ENCODE data around the gene CSNK1G1.
A peak's percentile ranks its signal among the peaks of the same experiment; 100 is the strongest.
"Not testable (repeated sequence)": the region's sequence is repeated elsewhere in the genome, so short reads cannot be mapped to it uniquely, and the experiment has no call there.

CSNK1G1 gene

DNA sequence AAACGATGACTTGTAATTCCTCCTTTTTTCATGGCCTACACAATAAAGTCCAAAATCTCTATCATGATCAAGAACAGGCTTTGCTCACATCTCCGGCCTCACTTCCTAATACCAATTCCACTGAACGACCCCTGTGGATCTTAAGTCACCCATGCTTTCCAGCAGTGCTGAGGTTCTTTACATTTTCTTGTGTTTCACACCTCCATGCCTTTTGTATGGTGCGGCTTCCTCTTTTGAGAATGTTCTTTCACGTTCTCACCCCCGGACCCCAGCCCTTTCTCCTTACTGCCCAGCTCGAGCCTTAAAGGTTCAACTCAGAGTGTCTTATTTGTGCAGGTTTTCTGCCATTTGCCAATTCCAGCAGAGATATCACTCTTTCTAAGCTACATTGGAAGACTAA is 70.1 kb downstream of the CSNK1G1 start:
- DNase-seq = no peak

- no peak for DNase-seq
Observed at GRCh38 chr15:64285150-64285549, 70.8 kb downstream of the CSNK1G1 start.

GRCh38 chr15:64284042-64284441 is 71.9 kb downstream of the CSNK1G1 start:
- no peak for DNase-seq

DNA sequence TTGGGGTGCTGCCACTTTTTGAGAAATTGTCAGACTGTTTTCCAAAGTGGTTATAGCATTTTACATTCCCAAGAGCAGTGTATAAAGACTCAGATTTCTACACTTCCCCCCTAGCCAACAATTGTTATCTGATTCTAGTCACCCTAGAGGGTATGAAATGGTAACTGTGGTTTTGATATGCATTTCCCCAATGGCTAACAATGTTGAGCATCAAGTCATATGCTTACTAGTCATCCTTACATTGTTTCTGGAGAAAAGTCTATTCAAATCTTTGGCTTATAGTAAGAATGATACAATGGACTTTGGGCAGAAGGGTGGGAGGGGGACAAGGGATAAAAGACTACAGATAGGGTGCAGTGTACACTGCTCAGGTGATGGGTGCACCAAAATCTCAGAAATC is 73.3 kb downstream of the CSNK1G1 start:
- DNase-seq = no peak

- DNase-seq = no peak
Observed at GRCh38 chr15:64279131-64279530, 76.8 kb downstream of the CSNK1G1 start.

DNA sequence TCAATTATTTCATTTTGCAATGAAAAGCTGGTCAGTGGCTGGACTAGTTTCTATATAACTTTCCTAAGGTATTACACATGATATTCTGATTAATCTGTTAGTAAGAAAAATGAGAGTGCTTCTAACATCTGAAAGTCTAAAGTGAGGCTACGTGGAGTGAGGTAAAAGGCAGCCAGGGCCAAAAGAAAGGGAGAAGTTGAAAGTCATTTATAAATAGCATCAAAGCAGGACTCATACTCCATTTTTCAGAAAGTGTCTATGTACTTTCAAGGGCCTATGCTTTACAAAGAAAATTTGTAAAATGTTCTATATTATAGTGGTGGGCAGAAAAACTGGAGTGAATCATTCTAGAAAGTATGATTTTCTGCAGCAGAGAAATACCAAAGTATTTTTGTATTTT is 80.0 kb downstream of the CSNK1G1 start:
- DNase-seq = no peak

DNA sequence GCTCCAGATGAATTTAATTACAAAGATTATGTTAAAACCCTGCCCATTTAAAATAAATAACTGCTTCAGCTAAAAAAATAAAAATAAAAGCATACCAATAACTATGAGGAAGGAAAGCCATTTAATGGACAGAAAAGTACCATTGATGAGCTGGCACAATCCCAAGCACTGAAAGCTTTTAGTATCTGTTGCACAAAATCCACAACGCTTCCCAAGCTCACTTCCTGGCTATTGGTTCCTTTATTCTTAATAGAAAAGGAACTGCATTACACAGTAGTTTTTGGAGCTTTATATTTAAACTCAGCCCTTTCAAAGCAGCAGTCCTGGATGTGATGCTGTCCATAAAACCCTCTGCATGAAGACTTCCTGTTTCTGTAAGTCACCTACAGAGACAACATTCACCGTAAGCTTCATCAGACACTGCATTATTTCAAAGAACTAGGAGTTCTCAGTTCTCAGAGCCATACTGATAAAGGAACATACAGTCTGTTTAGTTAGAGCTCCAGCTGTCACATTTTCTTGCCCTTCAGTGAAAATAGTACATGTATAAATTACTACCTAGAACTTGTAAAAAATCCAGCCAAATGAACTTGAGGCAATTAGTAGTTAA is 81.5 kb downstream of the CSNK1G1 start:
- DNase-seq = no peak

- DNase-seq = no peak
Observed at GRCh38 chr15:64267331-64267973, 88.5 kb downstream of the CSNK1G1 start.

GRCh38 chr15:64265188-64265587 is 90.8 kb downstream of the CSNK1G1 start:
- DNase-seq = not testable (repeated sequence)

- no peak for DNase-seq
Observed at GRCh38 chr15:64264502-64264901, 91.5 kb downstream of the CSNK1G1 start.

GRCh38 chr15:64263567-64263966 is 92.4 kb downstream of the CSNK1G1 start:
- DNase-seq = no peak

DNA sequence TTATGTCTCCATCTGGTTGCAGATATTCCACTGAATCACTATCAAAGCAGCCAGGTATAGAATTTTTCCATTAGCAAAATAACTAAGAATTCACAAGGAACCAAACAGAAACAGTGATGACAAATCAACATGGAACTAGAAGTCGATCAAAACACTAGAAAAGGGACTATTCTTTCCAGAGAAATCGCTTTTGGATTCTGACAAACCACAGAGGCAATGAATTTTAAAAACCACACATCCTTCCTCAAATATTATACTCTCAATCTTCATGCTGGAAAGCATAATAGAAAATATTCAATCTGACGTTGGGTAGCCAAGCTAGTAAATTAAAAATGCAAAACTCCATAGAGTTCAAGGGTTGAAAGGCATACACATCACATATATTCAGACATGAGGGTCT is 99.9 kb downstream of the CSNK1G1 start:
- no peak for DNase-seq

DNA sequence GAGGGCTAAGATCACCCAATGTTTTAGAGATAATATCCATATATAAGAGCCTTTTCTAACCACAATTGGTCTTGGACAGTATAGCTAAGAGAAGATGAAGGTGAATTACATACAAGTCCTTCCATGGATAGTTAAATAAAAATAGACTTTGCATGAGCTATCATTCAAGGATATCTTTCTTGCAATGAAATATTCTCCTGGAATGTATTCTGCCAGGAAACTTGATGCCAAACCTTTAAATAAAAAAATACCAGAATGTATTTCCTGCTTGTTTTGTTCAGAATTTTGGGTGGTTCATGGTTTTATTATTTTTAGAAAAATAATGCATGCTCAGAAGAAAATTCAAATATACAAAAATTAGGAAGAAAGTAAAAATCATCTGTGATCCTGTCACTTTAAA is 104.3 kb downstream of the CSNK1G1 start:
- DNase-seq = no peak

GRCh38 chr15:64251121-64251520 is 104.9 kb downstream of the CSNK1G1 start:
- peak; percentile 12 for DNase-seq

DNA sequence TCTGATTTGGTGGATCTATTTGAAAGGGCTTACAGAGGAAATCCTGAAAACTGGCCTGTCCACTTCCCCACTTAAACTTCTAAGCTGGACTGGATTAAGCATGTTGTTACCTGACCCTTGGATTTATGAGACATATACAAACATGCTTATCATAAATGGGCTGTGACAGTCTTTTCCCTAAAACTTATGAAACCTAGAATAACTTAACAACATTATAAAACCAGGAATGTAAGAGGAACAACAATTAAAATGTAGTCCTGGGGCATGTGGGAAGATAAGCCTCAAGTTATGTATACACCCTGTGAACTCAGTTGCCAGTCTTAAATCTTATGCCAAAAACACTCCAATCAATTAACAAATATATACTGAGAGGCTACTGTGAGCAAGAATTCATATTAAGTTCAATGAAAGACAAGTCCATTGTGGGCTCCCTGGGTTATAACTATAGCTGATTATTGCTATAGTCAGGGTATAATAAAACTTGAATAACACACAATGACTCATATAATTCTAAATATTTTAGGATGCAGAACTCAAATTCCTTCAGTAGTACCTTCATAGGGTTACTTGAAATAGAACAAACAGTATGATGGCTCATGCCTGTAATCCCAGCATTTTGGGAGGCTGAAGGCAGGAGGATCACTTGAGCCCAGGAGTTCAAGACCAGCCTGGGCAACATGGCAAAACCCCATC is 105.9 kb downstream of the CSNK1G1 start:
- DNase-seq = no peak

DNA sequence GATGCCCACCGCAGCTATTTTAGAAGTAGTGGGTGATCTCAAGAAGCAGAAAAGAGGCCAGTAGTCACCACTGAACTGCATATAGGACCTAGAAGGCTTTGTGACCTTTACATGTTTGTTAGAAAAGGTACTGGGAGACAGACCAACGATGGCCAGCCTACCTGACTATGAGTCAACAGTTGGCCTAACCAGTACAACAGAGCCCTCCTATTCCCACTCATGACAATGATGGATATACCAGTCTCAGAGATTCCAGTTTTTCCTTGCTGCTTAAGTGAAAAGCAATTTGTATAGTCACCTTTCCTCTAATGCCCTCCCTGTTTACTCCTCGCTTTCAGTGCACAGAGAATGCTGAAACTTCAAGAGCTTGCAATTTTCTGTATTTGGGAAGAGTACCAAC is 106.6 kb downstream of the CSNK1G1 start:
- DNase-seq = no peak

GRCh38 chr15:64247906-64248541 is 107.9 kb downstream of the CSNK1G1 start:
- DNase-seq = peak; percentile 56

DNA sequence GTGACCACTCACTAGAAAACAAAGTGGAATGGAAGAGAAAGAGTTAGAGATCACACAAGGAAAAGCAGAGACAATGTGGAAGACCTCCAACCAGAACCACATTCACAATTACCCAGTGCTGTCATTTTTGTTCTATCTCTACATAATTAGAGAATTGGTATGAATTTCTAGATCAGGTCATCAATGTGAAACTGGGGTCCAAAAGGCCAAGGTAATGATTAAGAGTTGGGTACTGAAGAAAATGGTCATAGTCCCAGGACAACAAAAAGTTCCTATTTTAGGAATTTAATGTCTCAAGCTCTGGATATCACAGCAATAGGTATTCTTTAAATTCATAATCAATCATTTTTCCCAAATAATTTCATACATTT is 108.5 kb downstream of the CSNK1G1 start:
- DNase-seq = no peak

GRCh38 chr15:64246364-64247189 is 109.4 kb downstream of the CSNK1G1 start:
- DNase-seq = peak; percentile 26

DNA sequence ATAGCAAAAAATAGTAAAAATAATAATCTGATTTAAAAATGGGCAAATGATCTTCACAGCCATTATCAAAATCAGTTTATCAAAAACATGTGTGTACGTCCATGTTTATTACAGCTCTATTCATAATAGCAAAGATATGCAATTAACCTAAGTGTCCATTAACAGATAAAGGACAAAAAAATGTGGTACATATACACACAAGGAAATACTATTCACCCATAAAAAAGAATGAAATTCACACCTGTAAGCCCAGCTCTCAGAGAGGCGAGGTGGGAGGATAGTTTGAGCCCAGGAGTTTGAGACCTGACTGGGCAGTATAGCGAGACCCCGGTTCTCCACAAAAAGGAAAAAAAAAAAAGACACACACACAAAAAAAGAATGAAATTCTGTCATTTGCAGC is 110.6 kb downstream of the CSNK1G1 start:
- no peak for DNase-seq

GRCh38 chr15:64237677-64238076 is 118.3 kb downstream of the CSNK1G1 start:
- DNase-seq = no peak

DNA sequence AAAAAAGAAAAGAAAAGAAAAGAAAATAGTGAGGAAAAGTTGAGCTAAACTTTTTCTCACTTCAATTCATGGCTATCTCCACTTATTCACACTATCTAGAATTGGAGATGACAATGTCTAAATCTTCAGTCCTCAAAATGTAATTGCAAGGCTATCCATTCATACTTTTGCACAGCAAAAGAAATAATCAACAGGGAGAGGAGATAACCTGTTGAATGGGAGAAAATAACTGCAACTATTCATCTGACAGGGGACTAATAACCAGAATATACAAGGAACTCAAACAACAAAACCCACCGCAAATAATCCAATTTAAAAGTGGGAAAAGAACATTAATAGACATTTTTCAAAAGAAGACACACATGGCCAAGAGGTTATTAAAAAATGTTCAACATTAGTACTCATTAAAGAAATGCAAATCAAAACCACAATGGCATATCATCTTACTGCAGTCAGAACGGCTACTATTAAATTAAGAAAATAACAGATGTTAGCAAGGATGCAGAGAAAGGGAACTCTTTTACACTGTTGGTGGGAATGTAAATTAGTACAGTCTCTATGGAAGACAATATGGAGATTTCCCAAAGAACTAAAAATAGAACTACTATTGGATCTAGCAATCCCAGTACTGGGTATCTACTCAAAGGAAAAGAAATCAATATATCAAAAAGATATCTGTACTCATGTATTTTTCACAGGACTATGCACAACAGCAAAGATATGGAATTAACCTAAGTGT is 119.6 kb downstream of the CSNK1G1 start:
- no peak for DNase-seq
